UCSD-AML1 (cell line): Measurements from ENCODE around the gene TCF23.
A peak's percentile ranks its signal among the peaks of the same experiment; 100 is the strongest.

Experiments
- DNase-seq: peaks from one replicate; lab custom pipeline; 2025; ENCODE audit not compliant: unreplicated experiment; lab: John Stamatoyannopoulos, UW

The TCF23 gene

GRCh38 chr2:27127883-27128667 is 20.7 kb upstream of the TCF23 start:
- DNase-seq, result no peak

DNA sequence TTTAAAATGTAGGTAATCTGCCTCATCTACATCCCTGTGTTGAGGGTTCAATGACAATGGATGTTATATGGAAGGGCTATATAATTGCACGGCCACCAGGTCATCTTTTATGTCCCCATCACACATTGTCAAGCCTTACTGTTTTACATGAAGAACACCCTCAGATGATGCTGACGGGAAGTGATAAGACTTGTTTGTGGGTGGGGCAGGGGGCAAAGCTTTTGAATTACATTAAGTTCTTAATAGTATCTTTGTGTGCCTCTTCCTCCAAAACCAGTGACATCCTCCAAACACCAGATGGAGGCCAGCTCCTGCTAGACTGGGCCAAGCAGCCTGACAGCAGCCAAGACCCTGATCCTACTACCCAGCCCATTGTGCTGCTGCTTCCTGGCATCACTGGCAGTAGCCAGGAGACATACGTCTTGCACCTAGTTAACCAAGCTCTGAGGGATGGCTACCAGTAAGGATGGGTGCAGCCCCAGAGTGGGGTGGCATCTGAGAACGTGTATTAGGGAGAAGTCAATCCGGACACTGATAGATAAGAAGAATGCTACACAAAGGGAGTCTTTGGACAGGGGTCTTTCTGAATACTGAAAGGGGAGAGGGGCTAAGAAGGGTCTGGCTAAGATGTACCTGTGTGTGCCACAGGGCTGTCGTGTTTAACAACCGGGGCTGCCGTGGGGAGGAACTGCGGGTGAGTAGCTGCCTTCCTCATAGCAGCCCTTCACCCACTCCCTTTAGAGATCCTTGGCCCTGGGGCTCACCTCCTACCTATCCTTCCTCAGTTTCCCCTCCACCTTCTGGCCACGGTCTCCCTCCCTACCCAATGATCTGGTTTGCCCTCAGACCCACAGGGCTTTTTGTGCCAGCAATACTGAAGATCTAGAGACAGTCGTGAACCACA is 19.9 kb upstream of the TCF23 start:
- DNase-seq, result no peak

- DNase-seq, result no peak
Measured at GRCh38 chr2:27130396-27130795, 18.4 kb upstream of the TCF23 start.

- DNase-seq, result no peak
Measured at GRCh38 chr2:27131429-27131828, 17.4 kb upstream of the TCF23 start.

GRCh38 chr2:27133195-27133875 is 15.5 kb upstream of the TCF23 start:
- no peak for DNase-seq

GRCh38 chr2:27133905-27134780 is 14.7 kb upstream of the TCF23 start, which contains the start of gene PREB:
Gene PREB (minus strand): TSS chr2:27134636. CDS start chr2:27134421, 215 bp downstream.
- peak; percentile 99 for DNase-seq

DNA sequence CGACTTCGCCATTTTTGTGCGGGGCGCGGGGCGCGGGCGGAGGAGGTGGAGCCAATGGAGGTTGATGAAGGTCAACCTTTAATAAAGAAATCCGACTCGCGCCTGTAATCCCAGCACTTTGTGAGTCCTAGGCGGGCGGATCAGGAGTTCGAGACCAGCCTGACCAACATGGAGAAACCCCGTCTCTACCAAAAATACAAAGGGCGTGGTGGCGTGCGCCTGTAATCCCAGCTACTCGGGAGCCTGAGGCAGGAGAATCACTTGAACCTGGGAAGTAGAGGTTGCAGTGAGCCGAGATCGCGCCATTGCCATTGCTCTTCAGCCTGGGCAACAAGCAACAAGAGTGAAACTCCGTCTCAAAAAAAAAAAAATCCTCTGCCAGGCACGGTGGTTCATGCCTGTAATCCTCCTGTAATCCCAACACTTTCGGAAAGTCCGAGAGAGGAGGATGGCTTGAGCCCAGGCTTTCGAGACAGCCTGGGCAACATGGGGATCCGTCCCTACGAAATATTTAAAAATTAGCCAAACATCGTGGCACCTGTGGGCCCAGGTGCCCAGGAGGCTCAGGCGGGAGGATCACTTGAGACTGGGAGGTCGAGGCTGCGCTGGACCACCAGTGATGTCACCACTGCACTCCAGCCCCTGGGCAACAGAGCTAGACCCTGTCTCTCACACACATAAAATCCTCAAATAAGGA is 13.9 kb upstream of the TCF23 start:
- DNase-seq, result no peak

DNA sequence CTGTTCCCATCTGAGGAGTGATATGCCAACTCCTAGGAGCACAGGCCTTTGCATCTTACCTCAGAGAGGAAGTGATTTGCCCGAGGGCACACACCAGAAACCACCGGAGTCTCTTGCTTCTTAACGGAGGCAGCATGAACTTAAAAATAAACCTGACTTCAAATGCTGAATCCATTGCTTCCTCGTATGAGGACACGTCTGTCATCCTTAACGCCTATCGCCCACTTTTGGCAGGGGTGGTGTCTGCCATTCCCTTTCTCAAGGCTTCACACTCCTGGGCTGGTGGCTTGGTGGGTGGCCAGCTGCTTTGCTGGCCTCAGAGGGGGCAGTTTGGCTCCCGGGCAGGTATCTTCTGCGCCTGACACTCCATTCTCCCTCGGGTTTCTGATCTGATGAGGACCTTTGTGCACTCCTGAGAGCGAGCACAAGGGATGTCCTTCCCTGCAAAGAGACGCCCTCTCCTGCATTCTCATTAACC is 13.3 kb upstream of the TCF23 start:
- no peak for DNase-seq

GRCh38 chr2:27136751-27137150 is 12.1 kb upstream of the TCF23 start:
- no peak for DNase-seq

- no peak for DNase-seq
Measured at GRCh38 chr2:27137322-27137935, 11.4 kb upstream of the TCF23 start.

GRCh38 chr2:27138111-27138510 is 10.7 kb upstream of the TCF23 start:
- no peak for DNase-seq

GRCh38 chr2:27139310-27139709 is 9.5 kb upstream of the TCF23 start, which contains the start of gene PRR30:
Gene PRR30 (minus strand): TSS chr2:27139410. CDS start chr2:27138329, 1,081 bp downstream.
- no peak for DNase-seq

DNA sequence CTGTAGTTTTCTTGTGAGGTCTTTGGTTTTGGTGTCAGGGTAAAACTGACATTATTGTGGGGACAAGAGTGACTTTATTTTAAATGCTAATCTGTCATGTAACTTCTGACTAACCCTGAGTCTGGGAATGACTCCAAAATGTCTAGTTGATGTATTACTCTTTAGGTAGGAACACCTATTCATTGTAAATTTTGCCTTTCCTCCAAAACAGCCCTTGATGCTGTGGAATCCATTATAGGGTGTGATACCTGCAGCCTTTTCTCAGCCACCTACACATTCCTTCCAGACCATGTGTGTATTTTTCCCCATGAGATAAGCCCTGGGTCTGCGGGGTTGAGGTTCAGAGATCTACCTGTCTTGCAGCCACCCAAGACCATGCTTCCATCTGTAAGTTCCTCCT is 5.5 kb upstream of the TCF23 start:
- DNase-seq, result no peak

- DNase-seq, result no peak
Measured at GRCh38 chr2:27145682-27146081, 3.1 kb upstream of the TCF23 start.

- no peak for DNase-seq
Measured at GRCh38 chr2:27147935-27148334, 869 bp upstream of the TCF23 start.

- no peak for DNase-seq
Measured at GRCh38 chr2:27149570-27150405, 984 bp downstream of the TCF23 start.

GRCh38 chr2:27150639-27151230 is 1.9 kb downstream of the TCF23 start:
- DNase-seq, result no peak
